Medulla oblongata (tissue), 1 donor: Measurements from ENCODE around the gene CHMP4A.
A peak's percentile ranks its signal among the peaks of the same experiment; 100 is the strongest.

Experiments
- DNase-seq: peaks from one replicate; pipeline ENCODE4 v3.0.0-alpha.2; 2015; ENCODE audit errors: extremely low spot score

Gene CHMP4A

GRCh38 chr14:24179961-24180796, 33.1 kb downstream of the CHMP4A start:
- peak; percentile 79 for DNase-seq

GRCh38 chr14:24179294-24179960, 33.9 kb downstream of the CHMP4A start:
- DNase-seq = no peak

GRCh38 chr14:24178399-24179178, 34.7 kb downstream of the CHMP4A start:
- DNase-seq = no peak

GRCh38 chr14:24177891-24178290, 35.4 kb downstream of the CHMP4A start:
- DNase-seq = no peak

- DNase-seq = no peak
Measured at GRCh38 chr14:24177041-24177825, 36.1 kb downstream of the CHMP4A start.

GRCh38 chr14:24176599-24176998, 36.7 kb downstream of the CHMP4A start:
- DNase-seq = no peak

GRCh38 chr14:24172871-24173281, 40.4 kb downstream of the CHMP4A start:
- DNase-seq = no peak

GRCh38 chr14:24172261-24172860, 40.9 kb downstream of the CHMP4A start:
- no peak for DNase-seq

GRCh38 chr14:24171422-24172260, 41.6 kb downstream of the CHMP4A start, which contains the start of gene REC8:
Gene REC8, plus strand, starts transcription at chr14:24172080. Its CDS starts 473 bp downstream, at chr14:24172553.
- peak; percentile 96 for DNase-seq

GRCh38 chr14:24167469-24168114, 45.7 kb downstream of the CHMP4A start:
- no peak for DNase-seq

- DNase-seq = no peak
Measured at GRCh38 chr14:24165785-24166184, 47.5 kb downstream of the CHMP4A start.

- no peak for DNase-seq
Measured at GRCh38 chr14:24164518-24164991, 48.7 kb downstream of the CHMP4A start.

GRCh38 chr14:24162093-24162492, 51.2 kb downstream of the CHMP4A start:
- peak; percentile 28 for DNase-seq

GRCh38 chr14:24160850-24161804, 52.2 kb downstream of the CHMP4A start, which contains the start of gene IRF9:
Gene IRF9, plus strand, starts transcription at chr14:24161265. Its CDS starts 880 bp downstream, at chr14:24162145.
- DNase-seq = peak; percentile 98

GRCh38 chr14:24160499-24160849, 52.8 kb downstream of the CHMP4A start:
- DNase-seq = no peak

- no peak for DNase-seq
Measured at GRCh38 chr14:24159777-24160498, 53.4 kb downstream of the CHMP4A start.
